Hepatocyte (in vitro differentiated cells): Measurements from ENCODE around the gene LDLRAP1. TPM values are rescaled to one million over a fixed set of nuclear protein-coding genes. Genes with fewer than 3 reads are reported as not detected.
A peak's percentile ranks its signal among the peaks of the same experiment; 100 is the strongest.
"Not testable (repeated sequence)": the region's sequence is repeated elsewhere in the genome, so short reads cannot be mapped to it uniquely, and the experiment has no call there.

ENCODE experiments used
- DNase-seq: peaks from one replicate; pipeline ENCODE4 v3.0.0-alpha.2; 2016; ENCODE audit warnings: low spot score
- H2AFZ ChIP-seq: fragments of 200-600 bp; sonication (generic); 2 replicates; pipeline ENCODE4 v1.6.0; 2016; ENCODE audit warnings: antibody characterized with exemption, mild to moderate bottlenecking
- H3K27ac ChIP-seq: fragments of 200-600 bp; sonication (generic); 2 replicates; pipeline ENCODE4 v1.5.1; 2016; ENCODE audit warnings: mild to moderate bottlenecking
- H3K27me3 ChIP-seq: fragments of 200-600 bp; sonication (generic); 2 replicates; pipeline ENCODE4 v1.6.1; 2016
- H3K36me3 ChIP-seq: fragments of 200-600 bp; sonication (generic); replicated peaks from 2 replicates; pipeline ENCODE4 v1.5.1; 2016; ENCODE audit warnings: low read depth; ENCODE audit not compliant: insufficient read depth
- H3K4me1 ChIP-seq: fragments of 200-600 bp; sonication (generic); 2 replicates; pipeline ENCODE4 v1.5.1; 2016; ENCODE audit warnings: mild to moderate bottlenecking, moderate library complexity; ENCODE audit not compliant: insufficient read depth
- H3K4me2 ChIP-seq: fragments of 200-600 bp; sonication (generic); 2 replicates; pipeline ENCODE4 v1.6.0; 2016
- H3K4me3 ChIP-seq: fragments of 200-600 bp; sonication (generic); 2 replicates; pipeline ENCODE4 v1.5.1; 2016; ENCODE audit warnings: mild to moderate bottlenecking
- H3K79me2 ChIP-seq: fragments of 200-600 bp; sonication (generic); 2 replicates; pipeline ENCODE4 v1.6.0; 2017; ENCODE audit warnings: mild to moderate bottlenecking
- H3K9me2 ChIP-seq: fragments of 200-600 bp; sonication (generic); replicated peaks from 2 replicates; pipeline ENCODE4 v1.6.0; 2017; ENCODE audit warnings: mild to moderate bottlenecking; ENCODE audit not compliant: insufficient read depth
- H3K9me3 ChIP-seq: fragments of 200-600 bp; sonication (generic); 2 replicates; pipeline ENCODE4 v1.5.1; 2016; ENCODE audit warnings: low read depth, mild to moderate bottlenecking
- H4K20me1 ChIP-seq: fragments of 200-600 bp; sonication (generic); 2 replicates; pipeline ENCODE4 v1.6.0; 2016; ENCODE audit warnings: mild to moderate bottlenecking; ENCODE audit not compliant: insufficient read depth, poor library complexity, severe bottlenecking
- EZH2 ChIP-seq: fragments of 200-600 bp; sonication (generic); IDR thresholded peaks from 2 replicates; pipeline ENCODE4 v1.6.1; 2016; ENCODE audit warnings: antibody characterized with exemption, mild to moderate bottlenecking, borderline replicate concordance
- EZH2phosphoT487 ChIP-seq: fragments of 200-600 bp; sonication (generic); IDR thresholded peaks from one replicate; pipeline ENCODE4 v1.6.1; 2018; ENCODE audit warnings: antibody characterized with exemption, mild to moderate bottlenecking, low read depth, moderate library complexity; ENCODE audit not compliant: unreplicated experiment, severe bottlenecking
- WGBS: methylation state at CpG from one replicate; pipeline ENCODE4 v1.1.6; 2016; ENCODE audit warnings: low lambda C conversion rate; ENCODE audit errors: missing lambda C conversion rate; 5-methylcytosine and 5-hydroxymethylcytosine counted together
- polyA plus RNA-seq: library from polyadenylated mRNA; unstranded; fragments of >200 nt; fragmentation: Nextera tagmentation; extraction: Ambion mirVana; gene quantifications from 2 replicates; pipeline ENCODE4 v1.2.1, GENCODE V29; 2016
- total RNA-seq: library from RNA; depleted of rRNA; stranded (reverse); fragments of >200 nt; gene quantifications from 2 replicates; pipeline ENCODE4 v1.2.3, GENCODE V29; 2014
- TF ChIP-seq, protein P1 (sequence below): fragments of 200-600 bp; sonication (generic); IDR thresholded peaks from 2 replicates; pipeline ENCODE4 v1.5.1; 2016; ENCODE audit warnings: antibody characterized with exemption, mild to moderate bottlenecking; ENCODE audit not compliant: poor library complexity

Gene LDLRAP1
- total and polyA plus RNA-seq, 2 experiments from 2014 or later, result 17.3 to 27.5 TPM

DNA sequence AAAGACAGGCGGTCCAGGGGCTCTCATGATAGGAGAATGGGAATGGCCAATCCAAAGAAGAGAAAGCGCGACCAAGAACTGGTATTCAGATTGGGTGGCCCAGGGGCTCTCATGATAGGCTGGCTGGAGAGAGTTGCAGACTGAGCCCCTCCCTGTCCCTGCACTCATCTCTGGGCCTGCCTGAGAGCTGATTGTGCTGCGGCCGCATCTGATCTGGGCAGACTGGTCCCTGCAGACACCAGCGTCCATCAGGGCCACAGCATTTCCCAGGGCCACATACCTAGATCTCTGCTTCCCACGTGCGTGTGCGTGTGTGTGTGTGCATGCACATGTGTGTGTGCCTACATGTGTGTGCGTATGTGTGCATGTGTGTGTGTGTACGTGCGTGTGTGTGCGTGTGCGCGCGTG is 42.8 kb downstream of the LDLRAP1 start:
- no peak overlapping the region for H3K27ac ChIP-seq
- H2AFZ ChIP-seq, result no peak overlapping the region
- no peak overlapping the region for H3K4me2 ChIP-seq
- H3K9me2 ChIP-seq, result no peaks in the 10 kb centered on the region
- no peaks in the 10 kb centered on the region for H4K20me1 ChIP-seq
- 88% methylated on average over 16 of the region's 16 CpGs for WGBS
- TF ChIP-seq EZH2 (no peak), EZH2phosphoT487 (no peak)
- TF ChIP-seq, protein P1, sequence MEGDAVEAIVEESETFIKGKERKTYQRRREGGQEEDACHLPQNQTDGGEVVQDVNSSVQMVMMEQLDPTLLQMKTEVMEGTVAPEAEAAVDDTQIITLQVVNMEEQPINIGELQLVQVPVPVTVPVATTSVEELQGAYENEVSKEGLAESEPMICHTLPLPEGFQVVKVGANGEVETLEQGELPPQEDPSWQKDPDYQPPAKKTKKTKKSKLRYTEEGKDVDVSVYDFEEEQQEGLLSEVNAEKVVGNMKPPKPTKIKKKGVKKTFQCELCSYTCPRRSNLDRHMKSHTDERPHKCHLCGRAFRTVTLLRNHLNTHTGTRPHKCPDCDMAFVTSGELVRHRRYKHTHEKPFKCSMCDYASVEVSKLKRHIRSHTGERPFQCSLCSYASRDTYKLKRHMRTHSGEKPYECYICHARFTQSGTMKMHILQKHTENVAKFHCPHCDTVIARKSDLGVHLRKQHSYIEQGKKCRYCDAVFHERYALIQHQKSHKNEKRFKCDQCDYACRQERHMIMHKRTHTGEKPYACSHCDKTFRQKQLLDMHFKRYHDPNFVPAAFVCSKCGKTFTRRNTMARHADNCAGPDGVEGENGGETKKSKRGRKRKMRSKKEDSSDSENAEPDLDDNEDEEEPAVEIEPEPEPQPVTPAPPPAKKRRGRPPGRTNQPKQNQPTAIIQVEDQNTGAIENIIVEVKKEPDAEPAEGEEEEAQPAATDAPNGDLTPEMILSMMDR, result no peak
- H3K9me3 ChIP-seq, result no peaks in the 10 kb centered on the region
- no peak for DNase-seq
- H3K4me3 ChIP-seq, result no peak overlapping the region
- no peaks in the 10 kb centered on the region for H3K4me1 ChIP-seq
- H3K79me2 ChIP-seq, result no peaks in the 10 kb centered on the region
- no peaks in the 10 kb centered on the region for H3K27me3 ChIP-seq
- no peaks in the 10 kb centered on the region for H3K36me3 ChIP-seq

DNA sequence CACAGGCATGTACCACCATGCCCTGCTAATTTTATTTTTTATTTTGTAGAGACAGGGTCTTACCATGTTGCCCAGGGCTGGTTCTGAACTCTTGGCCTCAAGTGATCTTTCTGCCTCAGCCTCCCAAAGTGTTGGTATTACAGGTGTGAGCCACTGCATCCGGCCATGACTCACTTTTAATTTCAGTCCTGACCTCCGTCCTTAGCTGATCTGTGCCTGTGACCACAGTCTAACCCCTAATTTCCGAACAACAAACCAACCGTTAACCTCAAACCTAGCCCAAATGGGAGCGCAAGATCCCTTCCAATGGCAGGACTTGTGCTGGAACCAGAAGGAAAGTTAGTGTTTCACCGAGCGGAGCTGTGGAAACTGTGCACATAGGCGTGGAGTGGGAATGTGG is 43.9 kb downstream of the LDLRAP1 start:
- Histone ChIP-seq H3K27ac (peak overlapping the region; percentile 59), H3K4me1 (no peaks in the 10 kb centered on the region), H3K79me2 (no peaks in the 10 kb centered on the region), H3K36me3 (no peaks in the 10 kb centered on the region), H2AFZ (no peak overlapping the region), H3K9me3 (no peaks in the 10 kb centered on the region), H4K20me1 (no peaks in the 10 kb centered on the region), H3K4me3 (no peak overlapping the region), H3K27me3 (no peaks in the 10 kb centered on the region), H3K4me2 (no peak overlapping the region), H3K9me2 (no peaks in the 10 kb centered on the region)
- 91% methylated on average over 8 of the region's 8 CpGs for WGBS
- TF ChIP-seq EZH2 (no peak), EZH2phosphoT487 (no peak)
- TF ChIP-seq, protein P1, result no peak
- no peak for DNase-seq

DNA sequence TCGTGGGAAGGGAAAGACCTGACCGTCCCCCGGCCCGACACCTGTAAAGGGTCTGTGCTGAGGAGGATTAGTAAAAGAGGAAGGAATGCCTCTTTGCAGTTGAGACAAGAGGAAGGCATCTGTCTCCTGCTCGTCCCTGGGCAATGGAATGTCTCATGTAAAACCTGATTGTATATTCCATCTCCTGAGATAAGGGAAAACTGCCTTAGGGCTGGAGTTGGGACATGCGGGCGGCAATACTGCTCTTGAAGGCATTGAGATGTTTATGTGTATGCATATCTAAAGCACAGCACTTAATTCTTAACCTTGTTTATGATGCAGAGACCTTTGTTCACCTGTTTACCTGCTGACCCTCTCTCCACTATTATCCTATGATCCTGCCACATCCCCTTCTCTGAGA is 44.8 kb downstream of the LDLRAP1 start:
- H2AFZ ChIP-seq, H3K9me2 ChIP-seq, H3K27me3 ChIP-seq, DNase-seq, H3K79me2 ChIP-seq, H3K36me3 ChIP-seq, H3K4me3 ChIP-seq, H4K20me1 ChIP-seq, H3K4me2 ChIP-seq, H3K4me1 ChIP-seq, H3K9me3 ChIP-seq: not testable (repeated sequence)
- H3K27ac ChIP-seq, result peak overlapping the region; percentile 72
- WGBS, result 19% methylated on average over 7 of the region's 7 CpGs

DNA sequence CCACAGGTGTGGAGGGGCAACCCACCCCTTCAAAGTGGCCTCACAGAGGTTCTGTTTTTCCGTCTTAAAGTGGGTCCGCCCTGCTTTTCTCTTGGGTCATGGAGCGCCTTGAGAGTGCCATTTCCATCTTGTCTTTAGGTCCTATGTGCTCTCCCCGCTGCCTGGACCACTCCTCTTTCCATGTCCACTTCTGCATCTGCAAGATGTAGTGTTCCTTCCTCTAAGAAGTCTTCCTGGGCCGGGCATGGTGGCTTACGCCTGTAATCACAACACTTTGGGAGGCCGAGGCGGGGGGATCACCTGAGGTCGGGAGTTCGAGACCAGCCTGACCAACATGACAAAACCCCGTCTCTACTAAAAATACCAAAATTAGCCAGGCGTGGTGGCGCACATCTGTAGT is 45.4 kb downstream of the LDLRAP1 start:
- H3K27ac ChIP-seq, result peak overlapping the region; percentile 72
- H3K4me2 ChIP-seq, result not testable (repeated sequence)
- WGBS, result 96% methylated on average over 13 of the region's 13 CpGs

More for the DNA sequence above, 45.4 kb downstream of the LDLRAP1 start:
- H3K4me1 ChIP-seq, H3K79me2 ChIP-seq, H2AFZ ChIP-seq, H4K20me1 ChIP-seq, H3K9me2 ChIP-seq, H3K4me3 ChIP-seq, H3K27me3 ChIP-seq, H3K36me3 ChIP-seq, H3K9me3 ChIP-seq, DNase-seq: not testable (repeated sequence)
